Muscle of leg (tissue), 11 donors: ENCODE data around the gene ARHGEF39. TPM values are rescaled to one million over a fixed set of nuclear protein-coding genes. Genes with fewer than 3 reads are reported as not detected.
A peak's percentile ranks its signal among the peaks of the same experiment; 100 is the strongest.
"Not testable (repeated sequence)": the region's sequence is repeated elsewhere in the genome, so short reads cannot be mapped to it uniquely, and the experiment has no call there.

Source experiments
- DNase-seq: peaks from one replicate; pipeline ENCODE4 v3.0.0; 2013
- H3K27ac ChIP-seq: one replicate; pipeline ENCODE4 v1.5.1; 2013; ENCODE audit warnings: mild to moderate bottlenecking, low read length, control low read depth
- H3K27me3 ChIP-seq: one replicate; pipeline ENCODE4 v1.6.1; 2013; ENCODE audit warnings: low read length; ENCODE audit not compliant: control insufficient read depth, insufficient read depth
- H3K36me3 ChIP-seq: one replicate; pipeline ENCODE4 v1.6.1; 2013; ENCODE audit warnings: low read length; ENCODE audit not compliant: control insufficient read depth, insufficient read depth
- H3K4me1 ChIP-seq: one replicate; pipeline ENCODE4 v1.6.1; 2013; ENCODE audit warnings: low read length; ENCODE audit not compliant: control insufficient read depth, insufficient read depth
- H3K4me3 ChIP-seq: one replicate; pipeline ENCODE4 v1.5.1; 2013; ENCODE audit warnings: low read length, control low read depth
- H3K9me3 ChIP-seq: replicated peaks from 2 replicates; pipeline ENCODE4 v1.6.1; 2013; ENCODE audit warnings: low read depth, low read length; ENCODE audit not compliant: control insufficient read depth
- whole genome bisulfite sequencing: methylation state at CpG from one replicate; pipeline ENCODE4 v1.1.5; 2013; ENCODE audit warnings: missing lambda C conversion rate; ENCODE audit not compliant: insufficient coverage; 5-methylcytosine and 5-hydroxymethylcytosine counted together
- polyA plus RNA-seq, 8 donors: library from polyadenylated mRNA; unstranded; fragments of 120-200 nt; gene quantifications; one replicate each; pipeline versions ENCODE4 v1.2.1 to v1.2.3, GENCODE V29; 2013; ENCODE audit warnings: inconsistent platforms in 1 of 8, low replicate concordance in 1 of 8; ENCODE audit not compliant: insufficient read length in 8 of 8, insufficient read depth in 1 of 8
- total RNA-seq: library from RNA; stranded (reverse); fragments of 120-200 nt; gene quantifications from one replicate; pipeline ENCODE4 v1.2.4, GENCODE V29; 2013

The ARHGEF39 gene
- total and polyA plus RNA-seq, 9 donors, result 1.4 to 7.7 (median 5.5) TPM

GRCh38 chr9:35627575-35627974 lies 37.4 kb downstream of the ARHGEF39 start:
- H3K36me3 ChIP-seq, result no peaks in the 10 kb centered on the region
- no peak overlapping the region for H3K27ac ChIP-seq
- DNase-seq, result no peak
- H3K27me3 ChIP-seq, result no peaks in the 10 kb centered on the region
- no peak overlapping the region for H3K4me3 ChIP-seq
- no peaks in the 10 kb centered on the region for H3K9me3 ChIP-seq
- no peaks in the 10 kb centered on the region for H3K4me1 ChIP-seq
- 75% methylated on average over 1 of the region's 2 CpGs for WGBS

- no peak overlapping the region for H3K4me3 ChIP-seq
- no peaks in the 10 kb centered on the region for H3K9me3 ChIP-seq
- peaks cover 37% of the 10 kb centered on the region for H3K27me3 ChIP-seq
- WGBS, result 45% methylated on average over 2 of the region's 2 CpGs
- DNase-seq, result no peak
- peaks cover 14% of the 10 kb centered on the region for H3K4me1 ChIP-seq
- H3K27ac ChIP-seq, result no peak overlapping the region
- H3K36me3 ChIP-seq, result no peaks in the 10 kb centered on the region
Measured at GRCh38 chr9:35619800-35620158, 45.2 kb downstream of the ARHGEF39 start.

GRCh38 chr9:35618854-35619799 lies 45.9 kb downstream of the ARHGEF39 start:
- 81% methylated on average over 12 of the region's 17 CpGs for WGBS
- peaks cover 37% of the 10 kb centered on the region for H3K27me3 ChIP-seq
- no peak for DNase-seq
- H3K27ac ChIP-seq, result no peak overlapping the region
- H3K36me3 ChIP-seq, result no peaks in the 10 kb centered on the region
- no peak overlapping the region for H3K4me3 ChIP-seq
- H3K4me1 ChIP-seq, result peaks cover 14% of the 10 kb centered on the region
- H3K9me3 ChIP-seq, result no peaks in the 10 kb centered on the region

- no peak within 1 kb of the TSS for H3K27ac ChIP-seq
- 58% methylated on average over 6 of the region's 7 CpGs for WGBS
- no peak for DNase-seq
Measured at GRCh38 chr9:35618325-35618727, 46.7 kb downstream of the ARHGEF39 start, which contains the start of gene CD72. TSS of gene CD72 (minus strand) at chr9:35618413. CDS start at chr9:35618303, 110 bp downstream.

GRCh38 chr9:35617548-35617947 lies 47.4 kb downstream of the ARHGEF39 start:
- Histone ChIP-seq H3K4me3 (no peak overlapping the region), H3K4me1 (peaks cover 14% of the 10 kb centered on the region), H3K36me3 (no peaks in the 10 kb centered on the region), H3K9me3 (no peaks in the 10 kb centered on the region), H3K27me3 (peaks cover 37% of the 10 kb centered on the region), H3K27ac (no peak overlapping the region)
- DNase-seq, result no peak
- WGBS, result 52% methylated on average over 6 of the region's 8 CpGs

More at GRCh38 chr9:35618325-35618727, 46.7 kb downstream of the ARHGEF39 start, which contains the start of gene CD72:
- H3K4me3 ChIP-seq, result peak within 1 kb of the TSS; percentile 31
- H3K36me3 ChIP-seq, result no peaks in the 10 kb centered on the region
- peaks cover 37% of the 10 kb centered on the region for H3K27me3 ChIP-seq
- H3K9me3 ChIP-seq, result no peaks in the 10 kb centered on the region
- peaks cover 14% of the 10 kb centered on the region for H3K4me1 ChIP-seq

GRCh38 chr9:35616681-35617459 lies 48.1 kb downstream of the ARHGEF39 start:
- Histone ChIP-seq H3K4me1 (peaks cover 14% of the 10 kb centered on the region), H3K4me3 (peak overlapping the region; percentile 31), H3K27me3 (peaks cover 37% of the 10 kb centered on the region), H3K9me3 (no peaks in the 10 kb centered on the region), H3K36me3 (no peaks in the 10 kb centered on the region), H3K27ac (no peak overlapping the region)
- DNase-seq, result peak; percentile 68
- 4% methylated on average over 51 of the region's 51 CpGs for WGBS

- no peak overlapping the region for H3K4me3 ChIP-seq
- H3K36me3 ChIP-seq, result no peaks in the 10 kb centered on the region
- H3K9me3 ChIP-seq, result no peaks in the 10 kb centered on the region
- WGBS, result 50% methylated on average over 15 of the region's 17 CpGs
- H3K27ac ChIP-seq, result no peak overlapping the region
- H3K27me3 ChIP-seq, result peaks cover 37% of the 10 kb centered on the region
- no peak for DNase-seq
- H3K4me1 ChIP-seq, result peaks cover 16% of the 10 kb centered on the region
Measured at GRCh38 chr9:35615981-35616680, 48.9 kb downstream of the ARHGEF39 start.

GRCh38 chr9:35612843-35613242 lies 52.2 kb downstream of the ARHGEF39 start:
- no CpG with 5 or more reads among the region's 2 CpGs for WGBS
- H3K27ac ChIP-seq, result no peak overlapping the region
- H3K4me1 ChIP-seq, result peaks cover 43% of the 10 kb centered on the region
- H3K27me3 ChIP-seq, result peaks cover 27% of the 10 kb centered on the region
- H3K9me3 ChIP-seq, result no peaks in the 10 kb centered on the region
- H3K36me3 ChIP-seq, result peaks cover 28% of the 10 kb centered on the region
- DNase-seq, result no peak
- no peak overlapping the region for H3K4me3 ChIP-seq

- H3K9me3 ChIP-seq, H3K27ac ChIP-seq, H3K4me3 ChIP-seq, DNase-seq: not testable (repeated sequence)
- peaks cover 42% of the 10 kb centered on the region for H3K4me1 ChIP-seq
- H3K27me3 ChIP-seq, result peaks cover 19% of the 10 kb centered on the region
- WGBS, result 83% methylated on average over 1 of the region's 4 CpGs
- H3K36me3 ChIP-seq, result peaks cover 35% of the 10 kb centered on the region
Measured at GRCh38 chr9:35612066-35612465, 52.9 kb downstream of the ARHGEF39 start.
